Left lobe of liver (tissue), 2 donors: ENCODE results near the gene ERAP2. TPM values are rescaled to one million over a fixed set of nuclear protein-coding genes. Genes with fewer than 3 reads are reported as not detected.
A peak's percentile ranks its signal among the peaks of the same experiment; 100 is the strongest.

Experiments
- ATAC-seq: fragments of 200-7000 bp; cut with Tn5 transposase; one replicate; pipeline ENCODE4 v1.9.1; 2020; ENCODE audit warnings: mild to moderate bottlenecking, moderate library complexity
- DNase-seq: peaks from one replicate; pipeline ENCODE4 v3.0.0-alpha.2; 2020; ENCODE audit warnings: low spot score
- total RNA-seq: library from RNA; stranded (reverse); gene quantifications from one replicate; pipeline ENCODE4 v1.2.1, GENCODE V29; 2021
- donor health status: DM: no; HTN: no; CAD: no; lungs with moderate emphysema.
- donor health status: DM: no; HTN: yes; CAD: no.

Gene ERAP2
- total RNA-seq, 1 donor from 2014 or later = 7.1 TPM

GRCh38 chr5:96893342-96893741 lies 17.0 kb downstream of the ERAP2 start:
- DNase-seq (no peak), ATAC-seq (no peak)

DNA sequence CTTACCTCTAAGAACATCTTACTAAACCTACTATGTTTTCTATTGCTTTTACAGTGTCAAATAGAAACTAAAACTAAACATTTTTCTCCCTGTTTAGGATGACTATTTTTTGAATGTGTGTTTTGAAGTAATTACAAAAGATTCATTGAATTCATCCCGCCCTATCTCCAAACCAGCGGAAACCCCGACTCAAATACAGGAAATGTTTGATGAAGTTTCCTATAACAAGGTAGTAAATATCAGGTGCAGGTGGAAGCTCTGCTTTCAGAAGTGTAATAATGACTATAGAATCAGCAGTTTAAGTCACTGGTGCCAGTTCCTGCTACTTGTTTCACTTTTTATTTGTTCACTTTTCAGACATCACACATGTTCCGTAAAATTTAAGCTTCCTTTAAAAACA lies 20.0 kb downstream of the ERAP2 start:
- ATAC-seq = no peak
- no peak for DNase-seq

GRCh38 chr5:96896806-96897205 lies 20.5 kb downstream of the ERAP2 start:
- no peak for DNase-seq
- ATAC-seq = no peak

GRCh38 chr5:96901384-96901783 lies 25.1 kb downstream of the ERAP2 start:
- ATAC-seq = no peak
- no peak for DNase-seq

DNA sequence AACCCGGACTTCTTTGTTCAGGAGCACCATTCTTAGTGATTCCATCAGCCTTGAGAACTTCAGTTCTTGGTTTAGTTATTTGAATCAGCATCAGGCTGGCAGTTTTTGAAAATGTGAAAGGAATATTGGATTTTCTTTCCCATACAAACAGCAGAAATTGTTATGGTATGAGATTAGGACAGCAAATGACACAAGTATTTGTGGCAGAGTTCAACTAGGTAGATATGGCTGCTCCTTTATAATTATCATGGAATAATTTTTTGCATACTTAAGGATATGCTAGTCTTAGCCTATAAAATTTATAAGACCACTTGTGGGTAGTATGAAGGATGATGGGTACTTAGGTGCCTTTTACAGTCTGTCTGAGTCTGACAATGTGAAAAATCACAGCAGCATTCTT lies 25.5 kb downstream of the ERAP2 start:
- ATAC-seq = no peak
- DNase-seq = no peak

GRCh38 chr5:96902876-96903275 lies 26.6 kb downstream of the ERAP2 start:
- no peak for DNase-seq
- ATAC-seq = no peak

DNA sequence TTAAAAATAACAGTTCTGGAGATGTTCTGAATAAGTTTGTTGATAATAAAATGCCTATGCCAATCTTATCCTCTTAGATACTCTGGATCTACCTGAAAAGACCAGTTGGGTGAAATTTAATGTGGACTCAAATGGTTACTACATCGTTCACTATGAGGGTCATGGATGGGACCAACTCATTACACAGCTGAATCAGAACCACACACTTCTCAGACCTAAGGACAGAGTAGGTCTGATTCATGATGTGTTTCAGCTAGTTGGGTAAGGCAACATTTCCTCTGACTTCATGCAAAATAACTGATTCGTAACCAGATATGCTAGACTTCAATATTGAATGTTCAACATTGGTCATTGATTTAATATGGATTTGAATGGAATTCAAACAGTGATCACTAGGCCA lies 27.0 kb downstream of the ERAP2 start:
- no peak for ATAC-seq
- no peak for DNase-seq

DNA sequence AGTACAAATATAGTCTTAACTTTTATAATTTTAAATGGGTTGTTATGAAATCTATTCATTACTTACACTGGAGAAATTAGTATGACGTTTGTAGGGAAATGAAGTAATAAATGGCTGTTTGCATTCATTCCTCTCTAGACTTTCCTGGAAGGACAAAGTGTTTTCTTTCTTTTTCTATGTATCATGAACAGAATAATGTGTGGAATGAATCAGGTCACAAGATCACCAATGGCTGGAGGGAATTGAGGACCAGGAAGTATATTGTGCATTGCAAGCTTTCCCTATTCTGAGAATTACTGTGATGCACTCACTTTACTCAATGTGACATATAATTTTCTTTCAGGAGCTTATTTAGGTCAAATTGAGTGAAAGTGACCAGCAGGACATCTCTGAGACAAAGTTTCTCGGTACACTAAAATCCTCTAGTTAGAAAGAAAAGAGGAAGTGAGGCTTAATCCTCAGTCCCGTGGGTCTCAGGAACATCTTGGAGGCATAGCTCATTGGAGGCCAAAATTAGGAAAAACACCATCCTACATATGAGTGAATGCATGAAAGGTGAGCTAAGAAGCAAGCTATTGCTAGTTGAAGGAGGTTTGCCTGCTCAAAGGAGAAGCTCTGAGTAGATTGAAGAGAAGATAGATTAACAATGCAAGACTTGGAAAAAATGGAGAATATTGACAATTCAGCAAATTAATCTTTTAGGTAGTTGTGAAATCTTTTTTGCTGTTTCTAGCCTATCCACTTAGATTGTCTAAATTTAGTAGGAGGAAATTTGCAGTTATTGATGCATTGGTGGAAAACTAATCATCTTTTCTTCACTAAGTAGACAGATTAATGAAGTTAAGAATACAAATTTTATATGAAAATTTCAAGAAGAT lies 28.0 kb downstream of the ERAP2 start:
- DNase-seq (no peak), ATAC-seq (no peak)

DNA sequence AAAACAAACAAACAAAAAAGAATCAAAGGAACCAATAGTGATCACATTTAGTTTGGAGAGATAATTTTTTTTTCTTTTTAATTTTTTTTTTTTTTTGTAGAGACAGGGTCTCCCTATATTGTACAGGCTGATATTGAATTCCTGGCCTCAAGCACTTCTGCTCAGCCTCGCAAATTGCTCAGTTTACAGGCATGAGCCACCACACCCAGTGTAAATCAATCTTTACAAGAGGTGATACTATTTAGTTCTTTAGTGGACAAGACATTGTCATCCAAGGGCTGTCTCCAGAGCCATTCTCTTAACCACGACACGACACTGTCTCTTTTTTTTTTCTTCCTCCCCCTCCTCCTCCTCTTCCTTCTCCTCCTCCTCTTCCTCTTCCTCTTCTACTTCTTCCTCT lies 29.6 kb downstream of the ERAP2 start:
- no peak for ATAC-seq
- no peak for DNase-seq

DNA sequence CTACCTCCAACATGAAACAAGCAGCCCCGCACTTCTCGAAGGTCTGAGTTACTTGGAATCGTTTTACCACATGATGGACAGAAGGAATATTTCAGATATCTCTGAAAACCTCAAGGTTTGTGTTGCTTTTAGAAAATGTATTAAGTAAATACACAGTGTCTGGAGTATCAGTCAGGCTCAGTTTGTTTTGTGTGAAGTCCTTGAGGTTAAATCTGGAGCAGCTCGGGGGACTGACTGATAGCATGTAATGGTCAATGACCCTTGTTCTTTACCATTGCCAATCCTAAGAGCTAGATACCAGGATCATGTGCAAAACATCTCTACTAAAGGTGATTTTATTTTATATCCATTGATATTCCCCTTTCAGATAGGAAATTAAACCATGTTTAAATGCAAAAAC lies 32.7 kb downstream of the ERAP2 start:
- ATAC-seq = peak; percentile 74
- DNase-seq = no peak

DNA sequence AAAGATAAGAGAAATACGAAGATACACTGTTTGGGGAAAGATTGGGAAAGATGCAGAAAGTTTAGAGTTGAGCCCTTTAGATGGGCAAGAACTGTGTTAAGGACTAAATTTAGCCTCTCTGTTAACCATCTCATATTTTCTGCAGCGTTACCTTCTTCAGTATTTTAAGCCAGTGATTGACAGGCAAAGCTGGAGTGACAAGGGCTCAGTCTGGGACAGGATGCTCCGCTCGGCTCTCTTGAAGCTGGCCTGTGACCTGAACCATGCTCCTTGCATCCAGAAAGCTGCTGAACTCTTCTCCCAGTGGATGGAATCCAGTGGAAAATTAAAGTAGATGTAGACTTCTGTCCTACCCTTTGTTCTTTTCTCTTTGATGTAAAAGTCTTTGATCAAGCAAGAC lies 33.1 kb downstream of the ERAP2 start:
- DNase-seq (no peak), ATAC-seq (no peak)

- ATAC-seq (no peak), DNase-seq (no peak)
These were observed 34.8 kb downstream of the ERAP2 start for GRCh38 chr5:96911139-96911538.

- DNase-seq (peak; percentile 72), ATAC-seq (peak; percentile 86)
These were observed 36.9 kb downstream of the ERAP2 start for GRCh38 chr5:96913233-96913632.

- DNase-seq (no peak), ATAC-seq (no peak)
These were observed 43.5 kb downstream of the ERAP2 start for GRCh38 chr5:96919754-96920197.

GRCh38 chr5:96920744-96921355 lies 44.5 kb downstream of the ERAP2 start:
- DNase-seq (no peak), ATAC-seq (no peak)

DNA sequence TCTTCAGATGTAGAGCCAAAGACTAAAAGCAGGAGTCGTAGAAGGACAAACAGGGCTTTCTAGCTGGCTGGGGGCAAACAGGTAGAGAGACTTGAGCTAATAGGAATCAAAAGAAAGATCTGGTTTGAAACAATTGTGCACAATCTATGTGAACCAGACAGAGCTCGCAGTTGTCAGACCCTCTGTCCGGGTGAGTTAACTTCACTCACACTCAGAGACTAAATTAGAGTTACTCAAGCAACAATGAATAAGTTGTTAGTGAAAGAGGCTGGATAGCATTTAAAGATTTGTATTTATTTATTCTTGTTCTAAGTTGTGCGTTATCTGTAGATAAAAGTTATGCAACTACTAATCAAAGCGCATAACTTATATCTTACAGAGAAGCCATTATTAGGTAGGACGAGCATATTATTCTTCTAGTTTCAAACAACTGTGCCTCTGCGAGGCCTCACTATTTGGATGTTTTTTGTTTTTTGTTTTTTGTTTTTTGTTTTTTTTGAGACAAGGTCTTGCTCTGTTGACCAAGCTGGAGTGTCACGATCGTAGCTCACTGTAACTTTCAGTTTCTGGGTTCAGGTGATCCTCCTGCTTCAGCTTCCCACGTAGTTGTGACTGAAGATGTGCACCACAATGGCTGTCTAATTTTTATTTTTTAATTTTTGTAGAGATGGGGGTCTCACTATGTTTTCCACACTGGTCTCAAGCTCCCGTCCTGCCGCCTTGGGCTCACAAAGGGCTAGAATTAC lies 46.4 kb downstream of the ERAP2 start:
- no peak for DNase-seq

DNA sequence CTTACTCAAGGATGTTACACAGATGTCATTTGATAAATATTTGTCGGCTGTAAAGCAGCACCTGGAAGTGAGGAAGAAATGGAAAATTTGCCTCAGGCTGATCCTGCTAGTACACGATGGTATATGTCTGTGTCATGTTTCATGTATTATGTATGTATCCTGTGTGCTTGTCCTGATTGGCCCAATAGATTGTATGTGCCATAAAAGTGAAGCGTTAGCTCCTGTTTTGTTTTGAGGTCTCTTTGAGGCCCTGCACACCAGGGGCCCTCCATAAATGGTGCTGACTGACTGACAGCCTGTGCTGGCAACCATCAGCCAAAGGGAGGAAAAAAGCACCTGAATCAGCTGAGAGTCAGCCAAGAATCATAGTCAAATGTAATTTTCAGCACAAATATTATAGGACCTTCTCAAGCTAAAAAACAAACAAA lies 47.7 kb downstream of the ERAP2 start:
- DNase-seq (no peak), ATAC-seq (no peak)

More for the DNA sequence above, 46.4 kb downstream of the ERAP2 start:
- no peak for ATAC-seq

- DNase-seq (no peak), ATAC-seq (no peak)
These were observed 50.0 kb downstream of the ERAP2 start for GRCh38 chr5:96926276-96926675.

DNA sequence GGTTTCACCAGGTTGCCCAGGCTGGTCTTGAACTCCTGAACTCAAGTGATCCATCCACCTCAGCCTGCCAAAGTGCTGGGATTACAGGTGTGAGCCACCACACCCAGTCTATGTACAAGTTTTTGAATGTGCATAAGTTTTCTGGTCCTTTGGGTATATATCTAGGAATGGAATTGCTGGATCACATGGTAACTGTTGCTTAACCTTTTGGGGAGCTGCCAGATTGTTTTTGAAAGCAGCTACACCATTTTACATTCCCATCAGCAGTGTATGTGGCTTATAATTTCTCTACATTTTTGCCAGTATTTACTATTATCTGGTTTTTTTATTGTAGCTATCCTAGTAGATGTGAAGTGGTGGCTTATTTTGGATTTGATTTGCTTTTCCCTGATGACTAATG lies 50.7 kb downstream of the ERAP2 start:
- ATAC-seq (no peak), DNase-seq (no peak)

- no peak for ATAC-seq
These were observed 52.8 kb downstream of the ERAP2 start for GRCh38 chr5:96928931-96929708.

DNA sequence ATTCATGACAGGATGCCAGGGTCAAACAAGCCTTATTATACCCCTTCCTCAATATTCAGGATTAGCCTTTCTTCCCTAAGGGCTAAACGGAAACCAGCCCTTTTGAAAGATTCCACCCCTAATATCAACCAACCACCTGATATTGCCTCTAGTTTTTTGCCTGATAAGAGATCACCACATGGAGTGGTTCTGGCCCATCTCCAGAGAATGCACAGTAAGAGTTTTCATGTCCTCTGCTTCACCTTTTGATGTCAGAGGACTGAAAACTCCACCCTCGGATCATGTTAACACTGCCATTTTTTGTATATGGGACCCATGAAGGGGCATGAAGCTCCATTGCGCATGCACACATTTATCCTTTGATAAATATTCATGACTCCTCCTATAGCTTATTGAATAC lies 53.8 kb downstream of the ERAP2 start:
- no peak for DNase-seq
- no peak for ATAC-seq

More at GRCh38 chr5:96928931-96929708, 52.8 kb downstream of the ERAP2 start:
- no peak for DNase-seq
